Endothelial cell of umbilical vein (primary cell): ENCODE data around the gene FOXJ3. TPM values are rescaled to one million over a fixed set of nuclear protein-coding genes. Genes with fewer than 3 reads are reported as not detected.
A peak's percentile ranks its signal among the peaks of the same experiment; 100 is the strongest.

Experiments used
- BruUV-seq: library from RNA; stranded (reverse); fragments of 400-500 nt; replicated peaks from 2 replicates; lab custom pipeline; 2021; lab: Mats Ljungman, UMichigan
- CTCF ChIA-PET: fragments of 300-600, 350-600 bp; sonication (Branson Sonifier 250); formaldehyde crosslinking; loops from one replicate; lab custom pipeline; 2021; ENCODE audit warnings: antibody characterized with exemption, inconsistent platforms; lab: Charles Lee
- POLR2A ChIA-PET: fragments of 300-600, 350-600 bp; sonication (Branson Sonifier 250); formaldehyde crosslinking; loops from one replicate; lab custom pipeline; 2021; ENCODE audit warnings: antibody characterized with exemption, inconsistent platforms; lab: Charles Lee
- DNase-seq: peaks from one replicate; pipeline ENCODE4 v3.0.0-alpha.2; 2011; ENCODE audit warnings: low read depth, low spot score
- FAIRE-seq: peaks from 2 replicates; lab custom pipeline; 2011; peaks lifted over from hg19 to GRCh38; lab: Jason Lieb, UNC
- H2AFZ ChIP-seq: 2 replicates; pipeline ENCODE4 v1.6.0; 2012; ENCODE audit warnings: low read depth, low read length, control low read depth, inconsistent platforms
- H3K27ac ChIP-seq: 2 replicates; pipeline ENCODE4 v1.5.1; 2011; ENCODE audit warnings: low read depth, mild to moderate bottlenecking, control low read depth, low read length, moderate library complexity; ENCODE audit not compliant: insufficient read depth
- H3K27me3 ChIP-seq, 2 experiments: 2 replicates each; pipeline versions ENCODE4 v1.6.0 to v1.6.1; 2011; ENCODE audit warnings: low read length in 2 of 2, mixed read lengths in 1 of 2; ENCODE audit not compliant: control insufficient read depth in 2 of 2, insufficient read depth in 2 of 2
- H3K36me3 ChIP-seq, 2 experiments: 2 replicates in 1 of 2; 3 replicates in 1 of 2; pipeline ENCODE4 v1.5.1; 2011; ENCODE audit warnings: low read length in 2 of 2, mild to moderate bottlenecking in 1 of 2, moderate library complexity in 1 of 2; ENCODE audit not compliant: control insufficient read depth in 2 of 2, insufficient read depth in 2 of 2; ENCODE audit errors: extremely low read depth in 1 of 2
- H3K4me1 ChIP-seq: 3 replicates; pipeline ENCODE4 v1.5.1; 2011; ENCODE audit warnings: mild to moderate bottlenecking, low read length; ENCODE audit not compliant: control insufficient read depth, insufficient read depth; ENCODE audit errors: extremely low read depth
- H3K4me2 ChIP-seq: 2 replicates; pipeline ENCODE4 v1.6.1; 2011; ENCODE audit warnings: low read length, control low read depth, mixed read lengths; ENCODE audit not compliant: insufficient read depth
- H3K4me3 ChIP-seq, 3 experiments: fragments of 200-600 bp in 1 of 3; sonication (generic), shearing (Covaris generic) in 1 of 3; replicated peaks in 1 of 3; 2 replicates each; pipeline ENCODE4 v1.5.1; 2011 to 2016; ENCODE audit warnings: control low read depth in 3 of 3, low read length in 3 of 3, mild to moderate bottlenecking in 2 of 3, inconsistent platforms in 1 of 3, low read depth in 1 of 3, moderate library complexity in 1 of 3; ENCODE audit not compliant: insufficient read depth in 1 of 3
- H3K79me2 ChIP-seq: 2 replicates; pipeline ENCODE4 v1.6.0; 2012; ENCODE audit warnings: low read length, inconsistent platforms; ENCODE audit not compliant: control insufficient read depth, insufficient read depth
- H3K9ac ChIP-seq: replicated peaks from 2 replicates; pipeline ENCODE3; 2011; ENCODE audit warnings: low read length, control low read depth; ENCODE audit not compliant: insufficient read depth; ENCODE audit errors: extremely low read depth
- H3K9me1 ChIP-seq: replicated peaks from 3 replicates; pipeline ENCODE4 v1.6.0; 2011; ENCODE audit warnings: mild to moderate bottlenecking, low read length; ENCODE audit not compliant: control insufficient read depth, insufficient read depth; ENCODE audit errors: extremely low read depth
- H3K9me3 ChIP-seq: replicated peaks from 2 replicates; pipeline ENCODE4 v1.5.1; 2012; ENCODE audit warnings: low read length, inconsistent platforms; ENCODE audit not compliant: control insufficient read depth, insufficient read depth
- H4K20me1 ChIP-seq: replicated peaks from 2 replicates; pipeline ENCODE3; 2011; ENCODE audit warnings: mild to moderate bottlenecking, low read length; ENCODE audit not compliant: control insufficient read depth, insufficient read depth; ENCODE audit errors: extremely low read depth
- CTCF ChIP-seq, 2 donors: IDR thresholded peaks; 1 replicate in 1 of 2; 2 replicates in 1 of 2; pipeline ENCODE4 v1.5.1; 2011; ENCODE audit warnings: low read length in 2 of 2, mild to moderate bottlenecking in 2 of 2, moderate library complexity in 2 of 2, control low read depth in 1 of 2, inconsistent platforms in 1 of 2, low read depth in 1 of 2; ENCODE audit not compliant: insufficient read depth in 1 of 2; ENCODE audit errors: extremely low read depth in 1 of 2
- EZH2 ChIP-seq: IDR thresholded peaks from 2 replicates; pipeline ENCODE4 v1.6.1; 2012; ENCODE audit warnings: borderline replicate concordance, low read depth, mild to moderate bottlenecking, moderate library complexity, low read length, inconsistent platforms; ENCODE audit not compliant: severe bottlenecking
- JUN ChIP-seq: IDR thresholded peaks from 2 replicates; pipeline ENCODE4 v1.6.1; 2011; ENCODE audit warnings: borderline replicate concordance, low read depth; ENCODE audit not compliant: insufficient read length, insufficient read depth
- MAX ChIP-seq: IDR thresholded peaks from 2 replicates; pipeline ENCODE4 v1.6.1; 2011; ENCODE audit not compliant: insufficient read depth, insufficient read length
- dilution Hi-C: fragments of 300-500 bp; cut with MboI; formaldehyde crosslinking; loops from one replicate; pipeline ENCODE4 v1.15.0; 2019; ENCODE audit warnings: low sequenced_read_pairs; ENCODE audit not compliant: extremely low pct_ligation_motif_present
- intact Hi-C: fragments of 100-400 bp; cut with micrococcal nuclease; formaldehyde crosslinking; loops from one replicate; pipeline ENCODE4 v1.10.0; 2022
- polyA plus RNA-seq, 4 experiments: library from polyadenylated mRNA; depleted of rRNA in 3 of 4; stranded (reverse) in 3 of 4; unstranded in 1 of 4; fragments of >200 nt; gene quantifications; 2 replicates each; pipeline versions ENCODE4 v1.2.1 to v1.2.3, GENCODE V29; 2011 to 2012; ENCODE audit warnings: missing spikeins in 1 of 4
- total RNA-seq: library from RNA; stranded (reverse); gene quantifications from 2 replicates; pipeline ENCODE4 v1.2.3, GENCODE V29; 2021

The FOXJ3 gene
- total and polyA plus RNA-seq, 2 donors (not counting 3 experiments of a cell fraction or from before 2014, with no cell fraction given) = 34.7 to 38.8 TPM

GRCh38 chr1:42171679-42172266, 163.3 kb downstream of the FOXJ3 start:
- no peak overlapping the region for H3K9ac ChIP-seq
- H3K4me3 ChIP-seq = no peak overlapping the region
- no peaks in the 10 kb centered on the region for H3K36me3 ChIP-seq
- H3K4me2 ChIP-seq = no peak overlapping the region
- no peaks in the 10 kb centered on the region for H3K9me1 ChIP-seq
- dilution Hi-C loops (no loop called here), intact Hi-C loops (loop anchor here (2.0 to 10.0 kb wide), 2 partner anchors 291 to 483 kb away; partner anchors contain the start of genes CCDC30 and PPIH)
- H3K79me2 ChIP-seq = no peaks in the 10 kb centered on the region
- DNase-seq (no peak), FAIRE-seq (no peak)
- TF ChIP-seq EZH2 (no peak), CTCF (IDR thresholded peaks at IDR 0.05; ENCODE audit: extremely low read depth in 1 of 2, insufficient read depth in 1 of 2, low read depth in 1 of 2, low read length in 2 of 2) (no peak), JUN (no peak), MAX (no peak)
- ChIA-PET CTCF (interaction anchor here (0.7 to 4.9 kb wide), 8 partner anchors 9 to 655 kb away, joined by 3 to 58 read pairs (median 25); partner anchors contain the start of genes FOXJ3 and GUCA2A), POLR2A (no interaction called here)
- no peak overlapping the region for H3K27ac ChIP-seq
- H3K27me3 ChIP-seq = no peaks in the 10 kb centered on the region
- H2AFZ ChIP-seq = no peak overlapping the region
- no peaks in the 10 kb centered on the region for H4K20me1 ChIP-seq
- H3K9me3 ChIP-seq = no peaks in the 10 kb centered on the region
- H3K4me1 ChIP-seq = peaks cover 4% of the 10 kb centered on the region
- BruUV-seq = TSS peak; percentile 5
